Smooth muscle cell of bladder (primary cell): ENCODE results near the gene FAM124A. TPM values are rescaled to one million over a fixed set of nuclear protein-coding genes. Genes with fewer than 3 reads are reported as not detected.

Source experiments
- total RNA-seq: library from RNA; depleted of rRNA; stranded (reverse); fragments of >200 nt; gene quantifications from 2 replicates; pipeline ENCODE4 v1.2.3, GENCODE V29; 2014

The FAM124A gene
- 1.3 and 1.7 TPM in 2 replicates for total RNA-seq

GRCh38 chr13:51222037-51222685, at the start of gene FAM124A:
FAM124A (plus strand) TSS chr13:51222398; CDS start chr13:51222502, 104 bp downstream.

Other genes starting within 250 kb of the FAM124A start
- not detected in 2 replicates for gene C13orf42, start 111.1 kb upstream of the FAM124A start, total RNA-seq
- not detected in 2 replicates for gene SERPINE3, start 117.3 kb downstream of the FAM124A start, total RNA-seq
- gene INTS6, start 230.6 kb downstream of the FAM124A start, total RNA-seq = 43.0 and 45.4 TPM in 2 replicates